Right atrium auricular region (tissue), 2 donors: ENCODE measurements around the gene GGNBP2. TPM values are rescaled to one million over a fixed set of nuclear protein-coding genes. Genes with fewer than 3 reads are reported as not detected.

ENCODE experiments used
- DNase-seq: peaks from one replicate; pipeline ENCODE4 v3.0.0-alpha.2; 2019; ENCODE audit warnings: low spot score
- H3K27ac ChIP-seq, 2 donors: fragments of 200-600 bp; sonication (generic); 1 replicate in 1 of 2; 2 replicates in 1 of 2; pipeline ENCODE4 v1.5.1; 2016 to 2019
- H3K27me3 ChIP-seq, 2 donors: fragments of 200-600 bp; sonication (generic); one replicate each; pipeline versions ENCODE4 v1.5.1 to v1.6.0; 2017 to 2019
- H3K36me3 ChIP-seq: fragments of 200-600 bp; sonication (generic); one replicate; pipeline ENCODE4 v1.5.1; 2016
- H3K4me1 ChIP-seq, 2 donors: fragments of 200-600 bp; sonication (generic); one replicate each; pipeline versions ENCODE4 v1.5.1 to v1.6.0; 2017 to 2019
- H3K4me3 ChIP-seq, 2 donors: fragments of 200-600 bp; sonication (generic); 1 replicate in 1 of 2; 2 replicates in 1 of 2; pipeline ENCODE4 v1.5.1; 2017 to 2019; ENCODE audit warnings: mild to moderate bottlenecking in 1 of 2, moderate library complexity in 1 of 2
- H3K9me3 ChIP-seq, 2 donors: fragments of 200-600 bp; sonication (generic); one replicate each; pipeline ENCODE4 v1.5.1; 2019
- CTCF ChIP-seq, 2 donors: fragments of 200-600 bp; sonication (generic); IDR thresholded peaks; one replicate each; pipeline ENCODE4 v1.5.1; 2019; ENCODE audit warnings: antibody characterized with exemption in 2 of 2
- total RNA-seq, 2 donors: library from RNA; depleted of rRNA; stranded (reverse); fragments of >200 nt; gene quantifications; one replicate each; pipeline ENCODE4 v1.1.0, GENCODE V29; 2016

Gene GGNBP2
- total RNA-seq, 2 donors from 2014 or later = 26.7 to 30.1 TPM

- TF ChIP-seq CTCF (IDR thresholded peaks at IDR 0.05) = no peak
- H3K4me1 ChIP-seq = peaks cover 0 to 6% of the 10 kb centered on the region in 2 donors
- H3K27me3 ChIP-seq = no peaks in the 10 kb centered on the region
- DNase-seq = no peak
- no peaks in the 10 kb centered on the region for H3K9me3 ChIP-seq
- no peak overlapping the region for H3K4me3 ChIP-seq
- no peaks in the 10 kb centered on the region for H3K36me3 ChIP-seq
- H3K27ac ChIP-seq = no peak overlapping the region
These were observed 86.3 kb downstream of the GGNBP2 start for GRCh38 chr17:36631022-36631421.

DNA sequence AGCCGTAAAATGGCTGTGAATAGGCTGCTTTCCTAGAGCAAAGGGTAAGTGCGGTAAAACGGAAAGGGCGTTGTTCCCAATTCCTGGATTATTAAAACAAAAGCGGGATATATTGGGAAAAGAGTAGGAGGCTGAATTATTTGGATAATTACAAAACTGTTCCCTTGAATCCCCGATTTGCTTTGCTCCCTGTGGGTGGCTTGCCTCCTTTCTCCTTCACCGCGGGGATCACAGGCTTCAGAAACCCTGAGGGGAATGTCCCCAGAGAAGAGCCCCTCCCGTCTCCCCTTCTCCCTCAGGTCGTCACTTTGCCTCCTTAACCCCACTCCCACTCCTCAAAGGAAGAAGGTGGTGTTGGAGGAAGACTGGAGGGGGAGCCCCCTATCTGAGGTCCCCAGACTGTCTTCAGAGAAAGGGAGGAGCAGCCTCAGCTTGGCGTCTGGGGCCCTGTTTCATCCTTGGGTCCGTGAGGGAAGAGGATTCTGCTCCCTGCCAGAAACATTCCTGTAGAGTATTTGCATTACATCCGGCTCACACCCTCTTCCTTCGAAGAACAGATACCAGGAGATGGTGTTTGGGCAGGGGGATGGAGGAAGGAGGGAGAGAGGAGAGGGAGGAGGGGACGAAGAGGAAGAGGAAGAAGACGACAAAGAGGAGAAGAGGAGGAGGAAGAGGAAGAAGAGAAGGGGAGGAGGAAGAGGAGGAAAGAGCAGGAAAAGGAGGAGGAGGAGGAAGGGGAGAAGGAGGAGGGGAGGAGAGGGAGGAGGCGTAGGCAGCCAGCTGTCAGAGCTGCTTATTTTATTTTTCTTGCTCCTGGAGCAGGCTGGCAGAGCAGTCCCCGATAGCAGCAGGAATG lies 88.4 kb downstream of the GGNBP2 start:
- H3K4me3 ChIP-seq = no peak overlapping the region
- H3K36me3 ChIP-seq = no peaks in the 10 kb centered on the region
- no peaks in the 10 kb centered on the region for H3K9me3 ChIP-seq
- no peak for TF ChIP-seq CTCF (IDR thresholded peaks at IDR 0.05)
- no peak overlapping the region for H3K27ac ChIP-seq
- DNase-seq = no peak
- H3K4me1 ChIP-seq = peaks cover 0 to 6% of the 10 kb centered on the region in 2 donors
- no peaks in the 10 kb centered on the region for H3K27me3 ChIP-seq

Other genes with a start within 250 kb of the GGNBP2 start
- gene TBC1D3G, start 221.0 kb upstream of the GGNBP2 start, total RNA-seq = not detected
- not detected for gene TBC1D3H, start 156.5 kb upstream of the GGNBP2 start, total RNA-seq
- gene ZNHIT3, start 58.2 kb upstream of the GGNBP2 start, total RNA-seq = 10 to 100 TPM; 16.4 to 17.6 TPM
- gene MYO19, start 10.1 kb upstream of the GGNBP2 start, total RNA-seq = 10 to 100 TPM in 1 of 2 donors, 1 to 10 TPM in 1; 8.2 to 12.8 TPM
- 1 to 10 TPM; 2.8 to 3.9 TPM for gene PIGW, start 9.9 kb upstream of the GGNBP2 start, total RNA-seq
- 10 to 100 TPM; 10.5 to 17.3 TPM for gene DHRS11, start 47.0 kb downstream of the GGNBP2 start, total RNA-seq
- 1 to 10 TPM; 3.7 to 6.3 TPM for gene MRM1, start 56.7 kb downstream of the GGNBP2 start, total RNA-seq